NT2/D1 (cell line): ENCODE results near the gene EXOC7.
A peak's percentile ranks its signal among the peaks of the same experiment; 100 is the strongest.

Source experiments
- DNase-seq: peaks from one replicate; pipeline ENCODE4 v3.0.0-alpha.2; 2011; ENCODE audit warnings: low read depth, low spot score
- H3K27me3 ChIP-seq: 2 replicates; pipeline ENCODE4 v1.6.0; 2011; ENCODE audit warnings: mild to moderate bottlenecking; ENCODE audit not compliant: insufficient read length, insufficient read depth
- H3K36me3 ChIP-seq: 2 replicates; pipeline ENCODE4 v1.6.1; 2011; ENCODE audit warnings: mild to moderate bottlenecking, low read length, mixed read lengths; ENCODE audit not compliant: insufficient read depth, insufficient read length
- H3K4me1 ChIP-seq: 2 replicates; pipeline ENCODE4 v1.5.1; 2011; ENCODE audit not compliant: insufficient read depth, insufficient read length
- H3K4me3 ChIP-seq: 2 replicates; pipeline ENCODE4 v1.5.1; 2011; ENCODE audit warnings: low read depth; ENCODE audit not compliant: insufficient read length
- H3K9ac ChIP-seq: 2 replicates; pipeline ENCODE4 v1.6.0; 2011; ENCODE audit warnings: low read depth; ENCODE audit not compliant: insufficient read length
- H3K9me3 ChIP-seq: 2 replicates; pipeline ENCODE4 v1.5.1; 2011; ENCODE audit warnings: mild to moderate bottlenecking, low read length; ENCODE audit not compliant: insufficient read depth
- SUZ12 ChIP-seq: IDR thresholded peaks from 2 replicates; pipeline ENCODE4 v1.6.1; 2011; ENCODE audit not compliant: insufficient read length, insufficient read depth; ENCODE audit errors: extremely low read depth
- YY1 ChIP-seq: IDR thresholded peaks from 2 replicates; pipeline ENCODE4 v1.6.1; 2011; ENCODE audit not compliant: insufficient read length, insufficient read depth
- ZNF274 ChIP-seq: IDR thresholded peaks from 2 replicates; pipeline ENCODE4 v1.6.1; 2011; ENCODE audit warnings: mild to moderate bottlenecking, low read depth, low read length

EXOC7 gene

DNA sequence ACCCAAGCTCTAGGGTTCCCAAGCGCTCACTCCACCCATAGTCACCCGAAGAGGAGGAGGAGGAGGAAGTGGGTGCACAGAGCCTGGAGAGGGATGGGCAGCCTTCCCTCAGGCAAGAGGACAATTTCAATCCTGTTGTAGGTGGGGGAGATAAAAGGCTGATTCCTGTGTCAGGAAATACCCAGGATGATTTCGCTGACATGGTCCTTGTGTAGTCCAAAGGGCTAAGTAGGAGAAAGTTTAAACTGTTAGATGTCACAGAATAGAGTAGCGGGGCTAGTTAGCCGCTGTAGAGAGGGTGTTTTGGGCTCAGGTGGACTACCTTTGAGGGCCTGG, 1.3 kb upstream of the EXOC7 start:
- Histone ChIP-seq H3K9me3 (no peaks in the 10 kb centered on the region), H3K4me1 (peaks cover 7% of the 10 kb centered on the region), H3K27me3 (no peaks in the 10 kb centered on the region), H3K36me3 (peaks cover 31% of the 10 kb centered on the region), H3K9ac (peak overlapping the region; percentile 44), H3K4me3 (no peak overlapping the region)
- no peak for TF ChIP-seq YY1
- no peak for TF ChIP-seq SUZ12
- no peak for TF ChIP-seq ZNF274
- DNase-seq = no peak

DNA sequence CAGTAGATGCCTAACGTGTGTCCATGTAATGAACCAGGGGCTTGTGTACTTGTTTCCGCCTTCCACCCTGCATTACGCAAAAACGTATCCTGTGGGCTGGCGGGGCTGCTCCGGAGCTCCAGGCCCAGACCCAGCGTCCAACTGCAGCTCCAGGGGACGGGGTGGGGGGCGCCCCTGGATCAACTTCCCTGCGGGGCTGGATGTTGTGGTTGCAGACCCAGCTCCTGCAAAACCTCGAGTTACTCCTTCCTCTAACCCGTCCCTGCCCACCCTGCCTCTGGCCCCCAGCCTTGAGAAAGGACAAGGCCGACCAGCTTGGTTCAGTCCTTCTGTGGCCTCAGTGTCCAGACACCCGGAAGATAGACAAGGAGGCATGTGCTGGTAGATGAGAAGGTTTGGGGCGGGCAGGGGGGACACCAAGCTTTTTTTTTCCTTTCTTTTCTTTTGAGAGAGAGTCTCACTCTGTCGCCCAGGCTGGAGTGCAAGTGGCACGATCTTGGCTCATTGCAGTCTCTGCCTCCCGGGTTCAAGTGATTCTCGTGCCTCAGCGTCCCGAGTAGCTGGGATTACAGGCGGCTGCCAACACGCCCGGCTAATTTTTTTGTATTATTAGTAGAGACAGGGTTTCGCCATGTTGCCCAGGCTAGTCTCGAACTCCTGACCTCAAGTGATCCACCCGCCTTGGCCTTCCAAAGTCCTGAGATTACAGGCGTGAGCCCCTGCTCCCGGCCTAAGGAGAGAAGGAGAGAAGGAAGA, 731 bp upstream of the EXOC7 start:
- no peak for TF ChIP-seq YY1
- no peak for TF ChIP-seq SUZ12
- no peak for TF ChIP-seq ZNF274
- H3K27me3 ChIP-seq = no peaks in the 10 kb centered on the region
- peaks cover 7% of the 10 kb centered on the region for H3K4me1 ChIP-seq
- DNase-seq = no peak
- H3K9ac ChIP-seq = peak overlapping the region; percentile 97
- H3K9me3 ChIP-seq = no peaks in the 10 kb centered on the region
- peaks cover 36% of the 10 kb centered on the region for H3K36me3 ChIP-seq
- peak overlapping the region; percentile 71 for H3K4me3 ChIP-seq

DNA sequence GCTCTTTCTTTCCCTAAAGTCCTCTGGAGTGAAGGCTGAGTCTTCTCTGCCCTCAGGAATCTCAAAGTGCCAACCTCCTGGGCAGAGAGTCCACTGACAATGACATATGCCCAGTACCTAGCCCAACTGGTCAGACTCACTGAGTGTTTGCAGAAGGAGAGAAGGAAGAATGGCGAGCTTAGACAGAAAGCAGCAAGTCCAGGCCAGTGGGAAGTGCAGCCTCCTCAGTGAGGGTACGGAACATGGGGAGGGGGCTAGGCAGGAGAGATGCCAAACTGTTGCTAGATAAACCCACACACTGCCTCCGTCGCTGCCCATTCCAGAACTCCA, 678 bp downstream of the EXOC7 start:
- DNase-seq = no peak
- peaks cover 7% of the 10 kb centered on the region for H3K4me1 ChIP-seq

DNA sequence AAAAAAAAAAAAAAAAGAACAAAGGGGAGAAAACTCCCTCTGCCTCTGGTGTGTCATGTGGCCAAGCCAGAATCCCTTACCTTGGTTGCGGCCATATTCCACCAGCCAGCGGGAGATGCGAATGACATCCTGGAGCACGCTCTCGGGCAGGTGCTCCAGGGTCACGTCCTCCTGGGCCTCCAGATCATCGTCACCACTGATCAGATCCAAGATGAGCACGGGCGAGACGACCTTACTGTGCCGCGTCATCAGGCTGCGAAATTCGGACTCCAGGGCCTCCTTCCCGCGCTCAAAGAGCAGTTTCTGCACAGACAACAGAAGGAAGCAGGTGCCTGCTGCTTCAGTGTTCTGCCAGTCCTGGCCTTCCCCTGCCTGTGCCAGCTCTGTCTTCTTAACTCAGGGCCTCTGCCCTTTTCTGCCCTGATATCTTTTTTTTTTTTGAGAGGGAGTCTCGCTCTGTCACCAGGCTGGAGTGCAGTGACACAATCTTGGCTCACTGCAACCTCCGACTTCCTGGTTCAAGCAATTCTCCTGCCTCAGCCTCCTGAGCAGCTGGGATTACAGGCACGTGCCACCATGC, 5.8 kb downstream of the EXOC7 start:
- no peak overlapping the region for H3K9ac ChIP-seq
- H3K4me3 ChIP-seq = no peak overlapping the region
- peaks cover 82% of the 10 kb centered on the region for H3K36me3 ChIP-seq
- no peaks in the 10 kb centered on the region for H3K9me3 ChIP-seq
- H3K4me1 ChIP-seq = no peaks in the 10 kb centered on the region
- DNase-seq = no peak
- TF ChIP-seq SUZ12 = no peak
- no peak for TF ChIP-seq ZNF274
- no peak for TF ChIP-seq YY1
- H3K27me3 ChIP-seq = no peaks in the 10 kb centered on the region

More for the DNA sequence above, 678 bp downstream of the EXOC7 start:
- Histone ChIP-seq H3K9me3 (no peaks in the 10 kb centered on the region), H3K27me3 (no peaks in the 10 kb centered on the region), H3K4me3 (peak overlapping the region; percentile 71), H3K36me3 (peaks cover 40% of the 10 kb centered on the region), H3K9ac (peak overlapping the region; percentile 97)
- TF ChIP-seq YY1 (no peak), SUZ12 (no peak), ZNF274 (no peak)

DNA sequence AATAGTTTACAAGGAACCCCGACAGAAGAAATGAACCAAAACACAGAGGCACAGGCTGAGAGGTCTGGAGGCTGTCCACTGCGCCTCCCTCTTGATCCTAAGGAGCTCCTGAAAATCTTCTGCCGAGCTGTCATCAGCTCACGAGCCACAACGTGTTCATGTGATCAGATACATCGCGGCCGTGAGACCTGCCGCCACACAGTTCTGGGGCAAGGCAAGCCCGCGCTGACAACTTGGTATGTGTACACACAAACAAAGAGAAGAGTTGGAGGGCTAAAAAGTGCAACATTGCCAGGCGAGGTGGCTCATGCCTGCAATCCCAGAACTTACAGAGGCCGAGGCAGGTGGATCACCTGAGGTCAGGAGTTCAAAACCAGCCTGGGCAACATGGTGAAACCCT, 7.6 kb downstream of the EXOC7 start:
- no peak for DNase-seq
- Histone ChIP-seq H3K4me3 (no peak overlapping the region), H3K4me1 (no peaks in the 10 kb centered on the region), H3K9ac (no peak overlapping the region), H3K9me3 (no peaks in the 10 kb centered on the region), H3K36me3 (peaks cover 79% of the 10 kb centered on the region), H3K27me3 (no peaks in the 10 kb centered on the region)
- TF ChIP-seq ZNF274 = no peak
- no peak for TF ChIP-seq SUZ12
- TF ChIP-seq YY1 = no peak

DNA sequence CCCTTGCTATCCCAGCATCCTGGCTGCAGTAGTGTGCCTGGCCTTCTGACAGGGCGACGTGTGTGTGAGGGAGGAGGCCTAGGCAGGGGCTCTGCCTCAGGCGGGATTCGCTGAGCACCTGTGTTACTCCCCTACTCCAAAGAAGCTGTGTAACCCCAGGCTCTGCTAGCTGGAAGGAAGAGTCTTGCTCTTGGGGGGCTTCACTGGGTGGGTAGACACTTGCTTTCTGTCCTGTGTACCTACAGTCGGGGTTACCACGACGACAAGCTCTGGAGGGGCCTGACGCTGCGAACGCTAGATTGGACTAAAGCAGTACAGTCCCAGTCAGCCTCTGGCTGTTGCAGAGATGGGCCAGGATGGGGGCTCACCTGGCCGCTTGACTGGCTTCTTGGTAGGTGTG, 9.5 kb downstream of the EXOC7 start:
- Histone ChIP-seq H3K9ac (no peak overlapping the region), H3K4me3 (no peak overlapping the region), H3K36me3 (peaks cover 81% of the 10 kb centered on the region), H3K27me3 (no peaks in the 10 kb centered on the region), H3K4me1 (peaks cover 2% of the 10 kb centered on the region), H3K9me3 (no peaks in the 10 kb centered on the region)
- no peak for DNase-seq
- no peak for TF ChIP-seq YY1
- no peak for TF ChIP-seq ZNF274
- TF ChIP-seq SUZ12 = no peak

DNA sequence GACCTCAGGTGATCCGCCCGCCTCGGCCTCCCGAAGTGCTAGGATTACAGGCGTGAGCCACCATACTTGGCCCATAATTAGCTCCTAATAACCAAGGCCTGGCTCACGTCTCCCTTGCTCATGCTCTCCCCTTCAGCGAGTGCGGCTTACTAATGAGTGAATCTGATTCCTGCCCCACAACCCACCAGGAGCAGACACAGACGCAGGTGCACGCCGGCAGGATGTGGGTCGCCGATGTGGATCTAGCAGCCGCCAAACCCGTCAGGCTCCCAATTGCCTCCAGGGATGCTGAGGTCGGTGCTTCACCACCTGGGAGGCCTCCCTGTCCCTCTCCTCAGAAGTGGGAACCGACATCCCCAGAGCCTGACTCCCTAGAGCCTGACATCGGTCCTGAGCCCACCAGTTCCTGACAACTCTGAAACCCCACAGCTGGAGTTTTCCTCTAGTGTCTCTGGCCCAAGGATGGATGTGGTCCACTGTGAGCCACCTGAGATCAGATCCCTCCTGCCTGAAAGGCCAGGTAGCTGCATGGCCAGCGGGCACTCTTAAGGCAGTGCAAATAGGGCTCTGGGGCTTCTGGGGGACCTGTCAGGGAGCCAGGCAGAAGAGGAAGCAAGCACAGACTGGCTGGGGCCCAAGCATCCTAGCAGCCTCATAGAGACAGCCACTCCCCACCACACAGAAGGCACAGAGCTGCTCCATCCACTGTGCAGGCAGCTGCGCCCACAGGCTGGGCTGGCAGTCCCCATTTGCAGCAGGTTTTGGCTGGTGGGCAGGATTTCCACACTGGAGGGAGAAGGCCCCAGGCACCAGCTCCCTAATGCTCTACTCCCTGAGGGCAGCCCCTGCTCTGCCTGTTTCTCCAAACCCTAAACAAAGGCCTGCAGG, 10.8 kb downstream of the EXOC7 start:
- Histone ChIP-seq H3K27me3 (no peaks in the 10 kb centered on the region), H3K36me3 (peaks cover 89% of the 10 kb centered on the region), H3K4me1 (peaks cover 3% of the 10 kb centered on the region), H3K9me3 (no peaks in the 10 kb centered on the region), H3K4me3 (no peak overlapping the region), H3K9ac (no peak overlapping the region)
- TF ChIP-seq SUZ12 (no peak), ZNF274 (no peak), YY1 (no peak)
- DNase-seq = no peak
